BJ (cell line): ENCODE results near the gene SLC35G2. TPM values are rescaled to one million over a fixed set of nuclear protein-coding genes. Genes with fewer than 3 reads are reported as not detected.

Source experiments
- CTCF ChIA-PET: fragments of 350-600 bp; formaldehyde crosslinking; extraction: SDS; loops from one replicate; lab custom pipeline; 2021; ENCODE audit warnings: antibody characterized with exemption, inconsistent platforms; lab: Yijun Ruan, JAX
- POLR2A ChIA-PET: fragments of 300-600 bp; sonication (Branson Sonifier 250); formaldehyde crosslinking; extraction: SDS; loops from one replicate; lab custom pipeline; 2021; ENCODE audit warnings: antibody characterized with exemption; lab: Charles Lee
- DNase-seq: peaks from one replicate; pipeline ENCODE4 v3.0.0-alpha.2; 2011; ENCODE audit warnings: low read depth
- H3K27me3 ChIP-seq: 2 replicates; pipeline ENCODE4 v1.6.0; 2011; ENCODE audit warnings: low read length; ENCODE audit not compliant: control insufficient read depth, insufficient read depth
- H3K36me3 ChIP-seq: 2 replicates; pipeline ENCODE4 v1.5.1; 2011; ENCODE audit warnings: low read length; ENCODE audit not compliant: control insufficient read depth, insufficient read depth
- H3K4me3 ChIP-seq: 2 replicates; pipeline ENCODE4 v1.5.1; 2011; ENCODE audit warnings: low read depth, mild to moderate bottlenecking, control low read depth, low read length
- CTCF ChIP-seq: IDR thresholded peaks from 2 replicates; pipeline ENCODE4 v1.5.1; 2011; ENCODE audit warnings: low read depth, mild to moderate bottlenecking, control low read depth, inconsistent platforms, low read length, moderate library complexity; ENCODE audit not compliant: insufficient read depth
- polyA plus RNA-seq: library from polyadenylated mRNA; depleted of rRNA; stranded (reverse); fragments of >200 nt; gene quantifications from 2 replicates; pipeline ENCODE4 v1.2.3, GENCODE V29; 2011

Gene SLC35G2
- polyA plus RNA-seq, 1 experiment, result 5.5 TPM

GRCh38 chr3:136802481-136802996 lies 16.4 kb upstream of the SLC35G2 start:
- no peaks in the 10 kb centered on the region for H3K27me3 ChIP-seq
- H3K4me3 ChIP-seq, result no peak overlapping the region
- ChIA-PET CTCF (interaction anchor here (0.6 to 0.9 kb wide), 2 partner anchors 10 to 159 kb away, joined by 4 read pairs; no protein-coding TSS in a partner anchor), POLR2A (no interaction called here)
- H3K36me3 ChIP-seq, result no peaks in the 10 kb centered on the region
- DNase-seq, result no peak
- no peak for TF ChIP-seq CTCF

- no peak for TF ChIP-seq CTCF
- Histone ChIP-seq H3K27me3 (no peaks in the 10 kb centered on the region), H3K36me3 (no peaks in the 10 kb centered on the region), H3K4me3 (no peak overlapping the region)
- ChIA-PET POLR2A (no interaction called here), CTCF (interaction anchor here (1.2 kb wide), 1 partner anchor 11 kb away, joined by 5 read pairs; no protein-coding TSS in a partner anchor)
- no peak for DNase-seq
These were observed 14.8 kb upstream of the SLC35G2 start for GRCh38 chr3:136804141-136804540.

GRCh38 chr3:136804813-136805212 lies 14.1 kb upstream of the SLC35G2 start:
- Histone ChIP-seq H3K36me3 (no peaks in the 10 kb centered on the region), H3K4me3 (no peak overlapping the region), H3K27me3 (no peaks in the 10 kb centered on the region)
- ChIA-PET POLR2A (interaction anchor here (0.6 kb wide), 1 partner anchor 177 kb away, joined by 3 read pairs; no protein-coding TSS in a partner anchor), CTCF (interaction anchor here (1.2 kb wide), 1 partner anchor 11 kb away, joined by 5 read pairs; no protein-coding TSS in a partner anchor)
- no peak for TF ChIP-seq CTCF
- no peak for DNase-seq

DNA sequence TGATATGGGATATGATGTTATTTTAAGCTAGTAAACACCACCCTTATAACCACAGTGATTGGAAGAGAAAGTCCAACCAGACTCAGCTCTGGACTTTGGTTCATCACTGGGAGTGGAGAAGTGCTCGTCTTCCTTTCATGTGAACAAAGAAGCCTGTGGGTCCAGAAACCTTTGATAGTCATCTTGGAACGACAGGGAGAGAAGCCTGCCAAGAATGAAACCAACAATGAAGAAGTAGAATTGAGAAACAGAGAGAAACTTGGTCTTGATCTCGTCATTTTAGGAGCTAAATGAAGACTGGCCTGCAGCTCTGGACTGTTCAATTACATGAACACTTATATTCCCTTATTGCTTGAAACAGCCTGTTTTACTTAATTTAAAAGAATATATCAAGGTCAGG lies 13.1 kb upstream of the SLC35G2 start:
- ChIA-PET POLR2A (no interaction called here), CTCF (no interaction called here)
- no peak for DNase-seq
- H3K4me3 ChIP-seq, result no peak overlapping the region
- H3K27me3 ChIP-seq, result no peaks in the 10 kb centered on the region
- no peak for TF ChIP-seq CTCF
- no peaks in the 10 kb centered on the region for H3K36me3 ChIP-seq

DNA sequence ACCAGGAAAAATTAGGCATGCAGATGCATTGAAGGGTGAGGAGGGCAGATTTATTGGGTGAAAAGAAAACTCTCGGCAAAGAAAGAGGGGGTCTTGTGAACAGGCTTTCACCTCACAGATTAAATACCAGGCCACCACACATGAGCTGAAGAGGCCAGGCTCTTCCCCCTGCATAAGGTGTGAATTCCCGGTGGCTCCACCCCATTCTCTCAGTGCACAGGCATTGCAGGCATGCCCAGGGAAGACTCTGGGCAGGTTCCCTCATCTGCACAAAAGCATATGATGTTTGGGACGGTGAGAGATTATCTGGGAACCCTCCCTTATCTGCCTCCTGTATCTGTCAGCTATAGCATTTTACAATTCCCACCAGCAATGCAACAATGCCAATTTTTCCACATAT lies 7.2 kb upstream of the SLC35G2 start:
- no peak for DNase-seq
- ChIA-PET CTCF (no interaction called here), POLR2A (no interaction called here)
- Histone ChIP-seq H3K36me3 (no peaks in the 10 kb centered on the region), H3K27me3 (no peaks in the 10 kb centered on the region), H3K4me3 (no peak overlapping the region)
- no peak for TF ChIP-seq CTCF
